ENCODE results near the gene RRP1. TPM values are rescaled to one million over a fixed set of nuclear protein-coding genes. Genes with fewer than 3 reads are reported as not detected.

Gene RRP1
- total RNA-seq, 1 experiment from 2014 or later, result 76.7 TPM

DNA sequence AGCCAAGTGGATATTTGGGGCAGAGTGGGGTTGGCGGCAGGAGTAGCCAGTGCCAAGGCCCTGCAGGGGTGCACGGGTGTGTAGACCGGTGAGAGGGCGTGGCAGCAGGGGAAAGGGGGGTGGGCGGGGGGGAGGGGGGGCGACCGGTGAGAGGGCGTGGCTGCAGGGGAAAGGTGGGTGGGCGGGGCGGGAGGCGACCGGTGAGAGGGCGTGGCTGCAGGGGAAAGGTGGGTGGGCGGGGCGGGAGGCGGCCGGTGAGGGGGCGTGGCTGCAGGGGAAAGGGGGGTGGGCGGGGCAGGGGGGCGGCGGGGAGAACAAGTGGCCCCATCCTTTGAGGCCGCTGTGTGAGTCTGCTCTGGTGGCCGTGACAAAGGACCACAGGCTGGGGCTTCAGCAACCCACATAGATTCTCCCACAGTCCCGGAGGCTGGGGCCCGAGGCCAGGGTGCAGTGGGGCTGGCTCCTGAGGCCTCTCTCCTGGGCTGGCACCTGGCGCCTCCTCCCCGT is 25.8 kb downstream of the RRP1 start:
- H3K27ac Mint-ChIP-seq, result peak overlapping the region in 2 of 3 experiments; percentile 38 to 79; a peak in 2 of 7 replicates
- Histone ChIP-seq H2AK5ac (ENCODE audit: insufficient read length, low read length) (no peak overlapping the region), H3K18ac (ENCODE audit: insufficient read length, low read depth, low read length) (no peak overlapping the region), H4K8ac (replicated peaks; ENCODE audit: insufficient read length, low read depth, low read length) (no peak overlapping the region), H3K79me2 (ENCODE audit: insufficient read depth, low read length) (no peaks in the 10 kb centered on the region), H4K5ac (ENCODE audit: insufficient read length, low read depth, low read length) (no peak overlapping the region), H3K14ac (ENCODE audit: insufficient read depth, low read length) (no peak overlapping the region), H4K91ac (ENCODE audit: insufficient read length, low read depth, low read length) (no peak overlapping the region), H2BK12ac (ENCODE audit: insufficient read length, low read depth, low read length) (no peak overlapping the region), H2BK15ac (ENCODE audit: low read depth, low read length) (no peak overlapping the region), H2BK5ac (ENCODE audit: insufficient read length, low read length) (no peak overlapping the region), H3K9me3 (ENCODE audit: control insufficient read depth, low read depth, low read length) (no peaks in the 10 kb centered on the region), H2AFZ (ENCODE audit: low read length) (no peak overlapping the region), H2BK20ac (ENCODE audit: low read depth, low read length, poor library complexity, severe bottlenecking) (no peak overlapping the region), H2BK120ac (ENCODE audit: low read depth, low read length, poor library complexity, severe bottlenecking) (no peak overlapping the region), H3K9ac (ENCODE audit: extremely low read depth, insufficient read length, low read length) (no peak overlapping the region), H3K23me2 (ENCODE audit: insufficient read length, low read depth, low read length, poor library complexity, severe bottlenecking) (no peaks in the 10 kb centered on the region), H3K23ac (ENCODE audit: insufficient read length, low read depth, low read length) (no peak overlapping the region), H3K4ac (ENCODE audit: low read depth, low read length) (no peak overlapping the region), H3K27me3 (ENCODE audit: insufficient read depth, low read length) (no peaks in the 10 kb centered on the region), H4K20me1 (ENCODE audit: control insufficient read depth, insufficient read depth, insufficient read length) (no peaks in the 10 kb centered on the region), H3K27ac (ENCODE audit: insufficient read length, low read depth, low read length) (no peak overlapping the region), H3K4me2 (ENCODE audit: insufficient read depth, insufficient read length, low read length) (peak overlapping the region; percentile 7), H3K56ac (ENCODE audit: insufficient read length, low read depth, low read length) (no peak overlapping the region), H3K79me1 (ENCODE audit: insufficient read depth, low read depth, low read length, poor library complexity, severe bottlenecking) (no peaks in the 10 kb centered on the region), H3T11ph (ENCODE audit: low read length) (no peak overlapping the region), H3K4me1 (ENCODE audit: insufficient read depth, low read length) (no peaks in the 10 kb centered on the region)
- TF ChIP-seq, protein P1, sequence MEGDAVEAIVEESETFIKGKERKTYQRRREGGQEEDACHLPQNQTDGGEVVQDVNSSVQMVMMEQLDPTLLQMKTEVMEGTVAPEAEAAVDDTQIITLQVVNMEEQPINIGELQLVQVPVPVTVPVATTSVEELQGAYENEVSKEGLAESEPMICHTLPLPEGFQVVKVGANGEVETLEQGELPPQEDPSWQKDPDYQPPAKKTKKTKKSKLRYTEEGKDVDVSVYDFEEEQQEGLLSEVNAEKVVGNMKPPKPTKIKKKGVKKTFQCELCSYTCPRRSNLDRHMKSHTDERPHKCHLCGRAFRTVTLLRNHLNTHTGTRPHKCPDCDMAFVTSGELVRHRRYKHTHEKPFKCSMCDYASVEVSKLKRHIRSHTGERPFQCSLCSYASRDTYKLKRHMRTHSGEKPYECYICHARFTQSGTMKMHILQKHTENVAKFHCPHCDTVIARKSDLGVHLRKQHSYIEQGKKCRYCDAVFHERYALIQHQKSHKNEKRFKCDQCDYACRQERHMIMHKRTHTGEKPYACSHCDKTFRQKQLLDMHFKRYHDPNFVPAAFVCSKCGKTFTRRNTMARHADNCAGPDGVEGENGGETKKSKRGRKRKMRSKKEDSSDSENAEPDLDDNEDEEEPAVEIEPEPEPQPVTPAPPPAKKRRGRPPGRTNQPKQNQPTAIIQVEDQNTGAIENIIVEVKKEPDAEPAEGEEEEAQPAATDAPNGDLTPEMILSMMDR (conservative IDR thresholded peaks at IDR 0.05), result no peak
- H3K27me3 Mint-ChIP-seq (ENCODE audit: low read depth), result peaks cover 1% of the 10 kb centered on the region
- peak; percentile 74 for DNase-seq
- no CpG with 5 or more reads among the region's 27 CpGs for WGBS (ENCODE audit: extremely low coverage, insufficient read length, low lambda C conversion rate)
- H3K4me3 Mint-ChIP-seq, result peak overlapping the region; percentile 29 to 34; a peak in 3 of 5 replicates
- peaks cover 0 to 5% of the 10 kb centered on the region in 2 experiments; a peak in 3 of 5 replicates for H3K9me3 Mint-ChIP-seq
- H3K4me1 Mint-ChIP-seq, result peaks cover 15 to 30% of the 10 kb centered on the region in 2 experiments
- peaks cover 2 to 7% (median 7%) of the 10 kb centered on the region in 3 experiments; a peak in 6 of 7 replicates for H3K36me3 Mint-ChIP-seq (ENCODE audit: insufficient read depth in 1 of 3, low read depth in 3 of 3)

Measured in H9 (cell line).